H1 (cell line): ENCODE results near the gene GPBP1L1.

Experiments used
- CHD2 ChIP-seq: IDR thresholded peaks from 2 replicates; pipeline ENCODE4 v1.6.1; 2012; ENCODE audit warnings: low read length, improper control_type of control experiment
- POLR2A ChIP-seq, 2 experiments: IDR thresholded peaks; 1 replicate in 1 of 2; 2 replicates in 1 of 2; pipeline ENCODE4 v1.6.1; 2011; ENCODE audit warnings: low read depth in 2 of 2, low read length in 2 of 2, mild to moderate bottlenecking in 2 of 2; ENCODE audit errors: control extremely low read depth in 1 of 2
- YY1 ChIP-seq: IDR thresholded peaks from 2 replicates; pipeline ENCODE4 v1.6.1; 2011; ENCODE audit warnings: low read depth, mild to moderate bottlenecking, low read length
- TF ChIP-seq, protein P1 (sequence below), 3 experiments: IDR thresholded peaks; 1 replicate in 2 of 3; 2 replicates in 1 of 3; pipeline versions ENCODE4 v1.5.1 to v1.6.1; 2011; ENCODE audit warnings: low read length in 3 of 3, mild to moderate bottlenecking in 3 of 3, inconsistent platforms in 2 of 3, low read depth in 1 of 3, moderate library complexity in 1 of 3; ENCODE audit not compliant: insufficient read depth in 1 of 3; ENCODE audit errors: control extremely low read depth in 1 of 3

DNA sequence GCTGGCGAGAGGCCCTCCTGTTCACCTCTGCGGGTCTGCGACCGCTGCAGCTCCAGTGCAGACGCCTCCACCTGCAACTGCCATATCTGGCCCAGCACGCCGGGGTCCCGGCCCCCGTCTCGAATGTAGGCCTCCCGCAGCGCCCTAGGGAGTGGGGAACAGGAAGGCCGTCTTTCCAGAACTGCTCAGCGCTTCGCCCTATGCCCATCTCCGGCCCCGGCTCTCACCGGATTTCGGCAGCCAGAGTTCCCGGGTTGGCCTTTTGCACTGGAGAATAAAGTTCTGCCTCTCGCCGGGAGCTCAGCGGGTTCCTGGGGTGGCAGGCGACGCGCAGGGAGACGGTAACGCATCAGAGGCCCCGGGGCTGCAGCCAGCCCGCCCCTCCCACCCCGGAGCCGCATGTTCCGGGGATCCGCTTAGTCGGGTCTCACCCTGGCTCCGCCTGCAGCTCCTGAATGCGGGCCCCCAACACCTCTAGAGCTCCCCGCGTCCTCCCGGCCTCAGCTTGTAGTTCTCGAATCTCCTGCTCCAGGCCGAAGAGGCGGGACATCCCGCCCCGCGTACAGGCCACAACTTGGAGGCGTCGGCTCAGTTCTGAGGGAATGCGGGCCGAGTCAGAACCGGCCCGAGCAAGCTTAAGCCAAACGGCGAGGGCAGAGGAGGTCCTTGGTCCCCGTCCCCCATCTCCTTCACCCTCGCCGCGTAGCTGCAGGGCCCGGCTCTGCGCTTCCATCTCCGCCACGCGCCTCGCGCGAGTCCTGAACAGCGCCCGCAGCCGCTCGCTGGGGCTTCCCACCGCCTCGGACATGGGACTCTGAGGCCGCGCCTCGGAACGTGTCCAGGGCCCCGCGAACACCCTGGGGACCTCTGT is 63.6 kb downstream of the GPBP1L1 start:
- TF ChIP-seq CHD2, result no peak
- TF ChIP-seq YY1, result no peak
- TF ChIP-seq, protein P1, sequence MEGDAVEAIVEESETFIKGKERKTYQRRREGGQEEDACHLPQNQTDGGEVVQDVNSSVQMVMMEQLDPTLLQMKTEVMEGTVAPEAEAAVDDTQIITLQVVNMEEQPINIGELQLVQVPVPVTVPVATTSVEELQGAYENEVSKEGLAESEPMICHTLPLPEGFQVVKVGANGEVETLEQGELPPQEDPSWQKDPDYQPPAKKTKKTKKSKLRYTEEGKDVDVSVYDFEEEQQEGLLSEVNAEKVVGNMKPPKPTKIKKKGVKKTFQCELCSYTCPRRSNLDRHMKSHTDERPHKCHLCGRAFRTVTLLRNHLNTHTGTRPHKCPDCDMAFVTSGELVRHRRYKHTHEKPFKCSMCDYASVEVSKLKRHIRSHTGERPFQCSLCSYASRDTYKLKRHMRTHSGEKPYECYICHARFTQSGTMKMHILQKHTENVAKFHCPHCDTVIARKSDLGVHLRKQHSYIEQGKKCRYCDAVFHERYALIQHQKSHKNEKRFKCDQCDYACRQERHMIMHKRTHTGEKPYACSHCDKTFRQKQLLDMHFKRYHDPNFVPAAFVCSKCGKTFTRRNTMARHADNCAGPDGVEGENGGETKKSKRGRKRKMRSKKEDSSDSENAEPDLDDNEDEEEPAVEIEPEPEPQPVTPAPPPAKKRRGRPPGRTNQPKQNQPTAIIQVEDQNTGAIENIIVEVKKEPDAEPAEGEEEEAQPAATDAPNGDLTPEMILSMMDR (IDR thresholded peaks at IDR 0.05; ENCODE audit: control extremely low read depth in 1 of 3, insufficient read depth in 1 of 3, low read depth in 1 of 3, low read length in 3 of 3), result no peak
- TF ChIP-seq POLR2A (IDR thresholded peaks at IDR 0.05; ENCODE audit: control extremely low read depth in 1 of 2, low read depth in 2 of 2, low read length in 2 of 2), result no peak
